Astrocyte (in vitro differentiated cells and primary cell): ENCODE data around the gene METRNL.

Experiments
- EZH2 ChIP-seq: IDR thresholded peaks from 2 replicates; pipeline ENCODE4 v1.6.1; 2012; ENCODE audit warnings: mild to moderate bottlenecking, low read length, inconsistent platforms; ENCODE audit not compliant: insufficient read depth
- TF ChIP-seq, protein P1 (sequence below): IDR thresholded peaks from 2 replicates; pipeline ENCODE4 v1.5.1; 2011; ENCODE audit warnings: low read depth, mild to moderate bottlenecking, inconsistent platforms, low read length, moderate library complexity; ENCODE audit not compliant: insufficient read depth

DNA sequence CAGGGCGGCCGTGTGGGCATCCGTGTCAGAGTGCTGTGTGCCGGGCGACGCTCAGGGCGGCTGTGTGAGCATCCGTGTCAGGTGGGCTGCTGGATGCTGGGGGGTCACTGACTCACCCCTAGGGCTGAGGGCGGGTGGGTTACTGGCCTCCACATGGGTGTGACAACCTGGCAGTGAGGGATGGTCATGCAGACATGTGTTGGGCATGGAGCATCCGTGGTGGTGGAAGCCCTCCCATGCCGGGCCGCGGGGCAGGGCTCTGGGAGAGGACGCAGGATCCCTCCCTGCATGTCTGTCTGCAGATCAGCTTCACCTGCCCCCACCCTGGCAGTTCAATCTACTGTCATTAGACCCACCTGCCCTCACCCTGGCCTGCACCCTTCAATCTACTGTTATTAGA is 56.3 kb downstream of the METRNL start:
- TF ChIP-seq, protein P1, sequence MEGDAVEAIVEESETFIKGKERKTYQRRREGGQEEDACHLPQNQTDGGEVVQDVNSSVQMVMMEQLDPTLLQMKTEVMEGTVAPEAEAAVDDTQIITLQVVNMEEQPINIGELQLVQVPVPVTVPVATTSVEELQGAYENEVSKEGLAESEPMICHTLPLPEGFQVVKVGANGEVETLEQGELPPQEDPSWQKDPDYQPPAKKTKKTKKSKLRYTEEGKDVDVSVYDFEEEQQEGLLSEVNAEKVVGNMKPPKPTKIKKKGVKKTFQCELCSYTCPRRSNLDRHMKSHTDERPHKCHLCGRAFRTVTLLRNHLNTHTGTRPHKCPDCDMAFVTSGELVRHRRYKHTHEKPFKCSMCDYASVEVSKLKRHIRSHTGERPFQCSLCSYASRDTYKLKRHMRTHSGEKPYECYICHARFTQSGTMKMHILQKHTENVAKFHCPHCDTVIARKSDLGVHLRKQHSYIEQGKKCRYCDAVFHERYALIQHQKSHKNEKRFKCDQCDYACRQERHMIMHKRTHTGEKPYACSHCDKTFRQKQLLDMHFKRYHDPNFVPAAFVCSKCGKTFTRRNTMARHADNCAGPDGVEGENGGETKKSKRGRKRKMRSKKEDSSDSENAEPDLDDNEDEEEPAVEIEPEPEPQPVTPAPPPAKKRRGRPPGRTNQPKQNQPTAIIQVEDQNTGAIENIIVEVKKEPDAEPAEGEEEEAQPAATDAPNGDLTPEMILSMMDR: no peak
- TF ChIP-seq EZH2: no peak
